Stimulated activated effector memory CD8-positive, alpha-beta T cell treated with anti-CD3 and anti-CD28 coated beads, Interleukin-12 subunit alpha, Interleukin-12 subunit beta, amount 100 ng/mL, for 72 hours (primary cell): ENCODE data around the gene TBX4.
"Not testable (repeated sequence)": the region's sequence is repeated elsewhere in the genome, so short reads cannot be mapped to it uniquely, and the experiment has no call there.

Source experiments
- ATAC-seq: fragments of 150-1000 bp; cut with Tn5 transposase; 2 replicates; pipeline ENCODE4 v1.10.0; 2021
- DNase-seq, 2 donors: peaks; one replicate each; pipeline ENCODE4 v3.0.0; 2021 to 2022; ENCODE audit warnings: low spot score in 2 of 2
- H3K27ac Mint-ChIP-seq: one replicate; pipeline ENCODE4 v1.8.0; 2022; ENCODE audit warnings: mild to moderate bottlenecking, mixed read lengths
- H3K36me3 Mint-ChIP-seq: one replicate; pipeline ENCODE4 v1.8.0; 2022; ENCODE audit warnings: mild to moderate bottlenecking, mixed read lengths
- H3K4me1 Mint-ChIP-seq: one replicate; pipeline ENCODE4 v1.8.0; 2022; ENCODE audit warnings: mixed read lengths
- H3K4me3 Mint-ChIP-seq: one replicate; pipeline ENCODE4 v1.8.0; 2022; ENCODE audit warnings: mild to moderate bottlenecking, mixed read lengths
- H3K9me3 Mint-ChIP-seq: one replicate; pipeline ENCODE4 v1.8.0; 2022; ENCODE audit warnings: mixed read lengths

TBX4 gene

GRCh38 chr17:61420745-61421398, 31.4 kb upstream of the TBX4 start:
- Mint-ChIP-seq H3K27ac (no peak overlapping the region), H3K4me1 (peaks cover 8% of the 10 kb centered on the region), H3K36me3 (no peaks in the 10 kb centered on the region)

GRCh38 chr17:61421460-61421859, 30.8 kb upstream of the TBX4 start:
- H3K4me3 Mint-ChIP-seq, result no peak overlapping the region
- no peak overlapping the region for H3K27ac Mint-ChIP-seq
- peaks cover 5% of the 10 kb centered on the region for H3K4me1 Mint-ChIP-seq
- ATAC-seq, result no peak
- DNase-seq, result no peak
- no peaks in the 10 kb centered on the region for H3K36me3 Mint-ChIP-seq
- H3K9me3 Mint-ChIP-seq, result no peaks in the 10 kb centered on the region

More at GRCh38 chr17:61420745-61421398, 31.4 kb upstream of the TBX4 start:
- no peak overlapping the region for H3K4me3 Mint-ChIP-seq
- ATAC-seq (no peak), DNase-seq (peak in 1 of 2 donors; percentile 35)
- no peaks in the 10 kb centered on the region for H3K9me3 Mint-ChIP-seq

- H3K4me1 Mint-ChIP-seq, result no peaks in the 10 kb centered on the region
- no peaks in the 10 kb centered on the region for H3K36me3 Mint-ChIP-seq
- H3K9me3 Mint-ChIP-seq, result no peaks in the 10 kb centered on the region
- ATAC-seq, result no peak
- no peak overlapping the region for H3K27ac Mint-ChIP-seq
- no peak overlapping the region for H3K4me3 Mint-ChIP-seq
- no peak for DNase-seq
These were observed 30.0 kb upstream of the TBX4 start for GRCh38 chr17:61422116-61422799.

- Mint-ChIP-seq H3K4me3 (no peak overlapping the region), H3K36me3 (no peaks in the 10 kb centered on the region), H3K27ac (no peak overlapping the region), H3K9me3 (no peaks in the 10 kb centered on the region), H3K4me1 (no peaks in the 10 kb centered on the region)
- ATAC-seq, result no peak
- no peak for DNase-seq
These were observed 29.4 kb upstream of the TBX4 start for GRCh38 chr17:61422869-61423268.

- Mint-ChIP-seq H3K4me3 (no peak overlapping the region), H3K36me3 (no peaks in the 10 kb centered on the region), H3K4me1 (no peaks in the 10 kb centered on the region), H3K9me3 (no peaks in the 10 kb centered on the region), H3K27ac (no peak overlapping the region)
- DNase-seq, result peak in 1 of 2 donors; percentile 34
- ATAC-seq, result no peak
These were observed 28.1 kb upstream of the TBX4 start for GRCh38 chr17:61423967-61424649.

GRCh38 chr17:61425682-61426481, 26.3 kb upstream of the TBX4 start:
- Mint-ChIP-seq H3K9me3 (no peaks in the 10 kb centered on the region), H3K4me1 (no peaks in the 10 kb centered on the region), H3K27ac (no peak overlapping the region), H3K36me3 (no peaks in the 10 kb centered on the region), H3K4me3 (no peak overlapping the region)
- ATAC-seq, result peak; percentile 31
- DNase-seq, result peak in 1 of 2 donors; percentile 42

- H3K4me3 Mint-ChIP-seq, result no peak overlapping the region
- no peak for DNase-seq
- no peaks in the 10 kb centered on the region for H3K36me3 Mint-ChIP-seq
- no peak for ATAC-seq
- no peaks in the 10 kb centered on the region for H3K4me1 Mint-ChIP-seq
- no peaks in the 10 kb centered on the region for H3K9me3 Mint-ChIP-seq
- no peak overlapping the region for H3K27ac Mint-ChIP-seq
These were observed 25.5 kb upstream of the TBX4 start for GRCh38 chr17:61426482-61427304.

- ATAC-seq, result no peak
These were observed 24.7 kb upstream of the TBX4 start for GRCh38 chr17:61427567-61427966.

GRCh38 chr17:61429274-61429673, 22.9 kb upstream of the TBX4 start:
- H3K4me1 Mint-ChIP-seq, result no peaks in the 10 kb centered on the region
- ATAC-seq, result no peak
- H3K27ac Mint-ChIP-seq, result no peak overlapping the region
- no peaks in the 10 kb centered on the region for H3K36me3 Mint-ChIP-seq
- H3K9me3 Mint-ChIP-seq, result no peaks in the 10 kb centered on the region
- DNase-seq, result no peak
- H3K4me3 Mint-ChIP-seq, result no peak overlapping the region

More at GRCh38 chr17:61427567-61427966, 24.7 kb upstream of the TBX4 start:
- Mint-ChIP-seq H3K9me3 (no peaks in the 10 kb centered on the region), H3K27ac (no peak overlapping the region), H3K4me3 (no peak overlapping the region), H3K36me3 (no peaks in the 10 kb centered on the region), H3K4me1 (no peaks in the 10 kb centered on the region)
- no peak for DNase-seq

GRCh38 chr17:61429831-61430230, 22.4 kb upstream of the TBX4 start:
- H3K4me1 Mint-ChIP-seq, DNase-seq, H3K36me3 Mint-ChIP-seq, H3K27ac Mint-ChIP-seq, ATAC-seq, H3K4me3 Mint-ChIP-seq, H3K9me3 Mint-ChIP-seq: not testable (repeated sequence)

GRCh38 chr17:61431594-61432311, 20.5 kb upstream of the TBX4 start:
- H3K4me1 Mint-ChIP-seq, result no peaks in the 10 kb centered on the region

GRCh38 chr17:61436273-61436672, 15.9 kb upstream of the TBX4 start:
- Mint-ChIP-seq H3K4me1 (peaks cover 6% of the 10 kb centered on the region), H3K27ac (no peak overlapping the region), H3K9me3 (peaks cover 16% of the 10 kb centered on the region), H3K4me3 (no peak overlapping the region), H3K36me3 (no peaks in the 10 kb centered on the region)
- ATAC-seq (no peak), DNase-seq (no peak)

More at GRCh38 chr17:61431594-61432311, 20.5 kb upstream of the TBX4 start:
- Mint-ChIP-seq H3K4me3 (no peak overlapping the region), H3K36me3 (no peaks in the 10 kb centered on the region), H3K27ac (no peak overlapping the region), H3K9me3 (peaks cover 5% of the 10 kb centered on the region)
- DNase-seq (no peak), ATAC-seq (no peak)

GRCh38 chr17:61436995-61437704, 15.1 kb upstream of the TBX4 start:
- Mint-ChIP-seq H3K27ac (no peak overlapping the region), H3K4me3 (no peak overlapping the region), H3K9me3 (peaks cover 16% of the 10 kb centered on the region), H3K4me1 (peaks cover 6% of the 10 kb centered on the region), H3K36me3 (no peaks in the 10 kb centered on the region)
- DNase-seq (no peak), ATAC-seq (no peak)
